ENCODE measurements around the gene ARHGAP21.
A peak's percentile ranks its signal among the peaks of the same experiment; 100 is the strongest.

The ARHGAP21 gene

GRCh38 chr10:24722131-24722675 is 1.5 kb downstream of the ARHGAP21 start:
- ATAC-seq = no peak

- ATAC-seq = no peak
Measured at GRCh38 chr10:24721229-24722106, 2.2 kb downstream of the ARHGAP21 start.

- no peak for ATAC-seq
Measured at GRCh38 chr10:24720096-24720495, 3.6 kb downstream of the ARHGAP21 start.

GRCh38 chr10:24718031-24718855 is 5.4 kb downstream of the ARHGAP21 start:
- no peak for ATAC-seq

GRCh38 chr10:24716295-24716694 is 7.4 kb downstream of the ARHGAP21 start:
- ATAC-seq = no peak

GRCh38 chr10:24715246-24715769 is 8.4 kb downstream of the ARHGAP21 start:
- ATAC-seq = no peak

- ATAC-seq = no peak
Measured at GRCh38 chr10:24713086-24713485, 10.6 kb downstream of the ARHGAP21 start.

- ATAC-seq = no peak
Measured at GRCh38 chr10:24711465-24711864, 12.2 kb downstream of the ARHGAP21 start.

GRCh38 chr10:24708081-24708480 is 15.6 kb downstream of the ARHGAP21 start:
- ATAC-seq = no peak

GRCh38 chr10:24707445-24707844 is 16.2 kb downstream of the ARHGAP21 start:
- ATAC-seq = peak; percentile 91 to 96

GRCh38 chr10:24706479-24707118 is 17.1 kb downstream of the ARHGAP21 start:
- peak; percentile 68 to 72 for ATAC-seq

- no peak for ATAC-seq
Measured at GRCh38 chr10:24703700-24704099, 20.0 kb downstream of the ARHGAP21 start.

GRCh38 chr10:24701447-24701846 is 22.2 kb downstream of the ARHGAP21 start:
- ATAC-seq = peak in 1 of 2 donors; percentile 20

GRCh38 chr10:24700948-24701347 is 22.7 kb downstream of the ARHGAP21 start:
- no peak for ATAC-seq

GRCh38 chr10:24698270-24698669 is 25.4 kb downstream of the ARHGAP21 start:
- ATAC-seq = no peak

GRCh38 chr10:24697080-24697479 is 26.6 kb downstream of the ARHGAP21 start:
- ATAC-seq = no peak

- ATAC-seq = no peak
Measured at GRCh38 chr10:24695452-24695851, 28.2 kb downstream of the ARHGAP21 start.

GRCh38 chr10:24694086-24694485 is 29.6 kb downstream of the ARHGAP21 start:
- ATAC-seq = no peak

GRCh38 chr10:24690961-24691512 is 32.6 kb downstream of the ARHGAP21 start:
- ATAC-seq = no peak

- no peak for ATAC-seq
Measured at GRCh38 chr10:24685958-24686540, 37.6 kb downstream of the ARHGAP21 start.

GRCh38 chr10:24683554-24683953 is 40.1 kb downstream of the ARHGAP21 start:
- ATAC-seq = no peak

- no peak for ATAC-seq
Measured at GRCh38 chr10:24681572-24682088, 42.1 kb downstream of the ARHGAP21 start.

Data from activated CD4-positive, CD25-positive, alpha-beta regulatory T cell treated with anti-CD3 and anti-CD28 coated beads, Interleukin-2, amount 50 U/mL, for 24 hours (primary cell).